Measurements from ENCODE around the gene CPZ.

The CPZ gene

GRCh38 chr4:8600686-8601085 is 8.1 kb downstream of the CPZ start:
- Histone ChIP-seq H2AK5ac (ENCODE audit: low read length) (no peak overlapping the region), H4K5ac (ENCODE audit: low read length) (no peak overlapping the region), H3K79me2 (ENCODE audit: control insufficient read depth, insufficient read depth, low read length) (peaks cover 9% of the 10 kb centered on the region), H2BK120ac (ENCODE audit: low read depth, low read length) (no peak overlapping the region), H3K18ac (ENCODE audit: low read length) (no peak overlapping the region), H4K8ac (ENCODE audit: low read depth, low read length) (no peak overlapping the region), H3K4me3 (ENCODE audit: low read length) (no peak overlapping the region), H3K4ac (ENCODE audit: low read depth, low read length) (no peak overlapping the region), H3K4me2 (ENCODE audit: low read length) (no peak overlapping the region), H3K27ac (ENCODE audit: low read depth, low read length) (no peak overlapping the region), H3K9ac (ENCODE audit: low read length) (no peak overlapping the region), H3K79me1 (ENCODE audit: low read length) (peaks cover 3% of the 10 kb centered on the region), H3K27me3 (ENCODE audit: insufficient read depth, low read length, poor library complexity) (no peaks in the 10 kb centered on the region), H2BK15ac (replicated peaks; ENCODE audit: low read depth) (no peak overlapping the region), H3K23ac (ENCODE audit: low read length) (no peak overlapping the region), H3K56ac (ENCODE audit: low read length) (no peak overlapping the region), H3K36me3 (ENCODE audit: control insufficient read depth, insufficient read depth, low read length) (peaks cover 6% of the 10 kb centered on the region), H3K4me1 (ENCODE audit: control insufficient read depth, low read depth, low read length) (no peaks in the 10 kb centered on the region), H2BK5ac (ENCODE audit: low read length) (no peak overlapping the region)
- no peak for DNase-seq
- no CpG with 5 or more reads among the region's 12 CpGs for WGBS (ENCODE audit: extremely low coverage, insufficient coverage, low lambda C conversion rate)

GRCh38 chr4:8601086-8601485 is 8.5 kb downstream of the CPZ start:
- H3K79me1 ChIP-seq (ENCODE audit: low read length): peaks cover 3% of the 10 kb centered on the region
- no peak overlapping the region for H3K27ac ChIP-seq (ENCODE audit: low read depth, low read length)
- H3K4ac ChIP-seq (ENCODE audit: low read depth, low read length): no peak overlapping the region
- H3K36me3 ChIP-seq (ENCODE audit: control insufficient read depth, insufficient read depth, low read length): peaks cover 6% of the 10 kb centered on the region
- H4K5ac ChIP-seq (ENCODE audit: low read length): no peak overlapping the region
- H3K23ac ChIP-seq (ENCODE audit: low read length): no peak overlapping the region
- H4K8ac ChIP-seq (ENCODE audit: low read depth, low read length): no peak overlapping the region
- no peaks in the 10 kb centered on the region for H3K4me1 ChIP-seq (ENCODE audit: control insufficient read depth, low read depth, low read length)
- no peak overlapping the region for H3K9ac ChIP-seq (ENCODE audit: low read length)
- H3K79me2 ChIP-seq (ENCODE audit: control insufficient read depth, insufficient read depth, low read length): peaks cover 9% of the 10 kb centered on the region
- H3K27me3 ChIP-seq (ENCODE audit: insufficient read depth, low read length, poor library complexity): no peaks in the 10 kb centered on the region
- no peak overlapping the region for H3K18ac ChIP-seq (ENCODE audit: low read length)
- DNase-seq: no peak
- H3K4me2 ChIP-seq (ENCODE audit: low read length): no peak overlapping the region
- no peak overlapping the region for H3K56ac ChIP-seq (ENCODE audit: low read length)
- no peak overlapping the region for H2BK5ac ChIP-seq (ENCODE audit: low read length)
- WGBS (ENCODE audit: extremely low coverage, insufficient coverage, low lambda C conversion rate): no CpG with 5 or more reads among the region's 23 CpGs
- no peak overlapping the region for H3K4me3 ChIP-seq (ENCODE audit: low read length)
- no peak overlapping the region for H2BK120ac ChIP-seq (ENCODE audit: low read depth, low read length)
- no peak overlapping the region for H2BK15ac ChIP-seq (replicated peaks; ENCODE audit: low read depth)
- H2AK5ac ChIP-seq (ENCODE audit: low read length): no peak overlapping the region

- Histone ChIP-seq H4K8ac (ENCODE audit: low read depth, low read length) (no peak overlapping the region), H3K27me3 (ENCODE audit: insufficient read depth, low read length, poor library complexity) (no peaks in the 10 kb centered on the region), H3K4ac (ENCODE audit: low read depth, low read length) (no peak overlapping the region), H3K27ac (ENCODE audit: low read depth, low read length) (no peak overlapping the region), H3K36me3 (ENCODE audit: control insufficient read depth, insufficient read depth, low read length) (peaks cover 6% of the 10 kb centered on the region), H3K18ac (ENCODE audit: low read length) (no peak overlapping the region), H3K79me1 (ENCODE audit: low read length) (peaks cover 3% of the 10 kb centered on the region), H2AK5ac (ENCODE audit: low read length) (no peak overlapping the region), H3K23ac (ENCODE audit: low read length) (no peak overlapping the region), H2BK120ac (ENCODE audit: low read depth, low read length) (no peak overlapping the region), H2BK5ac (ENCODE audit: low read length) (no peak overlapping the region), H3K4me1 (ENCODE audit: control insufficient read depth, low read depth, low read length) (no peaks in the 10 kb centered on the region), H2BK15ac (replicated peaks; ENCODE audit: low read depth) (no peak overlapping the region), H3K9ac (ENCODE audit: low read length) (no peak overlapping the region), H4K5ac (ENCODE audit: low read length) (no peak overlapping the region), H3K79me2 (ENCODE audit: control insufficient read depth, insufficient read depth, low read length) (peaks cover 5% of the 10 kb centered on the region), H3K4me2 (ENCODE audit: low read length) (no peak overlapping the region), H3K4me3 (ENCODE audit: low read length) (no peak overlapping the region), H3K56ac (ENCODE audit: low read length) (no peak overlapping the region)
- DNase-seq: no peak
- no CpG with 5 or more reads among the region's 10 CpGs for WGBS (ENCODE audit: extremely low coverage, insufficient coverage, low lambda C conversion rate)
Observed at GRCh38 chr4:8601556-8601955, 9.0 kb downstream of the CPZ start.

- Histone ChIP-seq H3K36me3 (ENCODE audit: control insufficient read depth, insufficient read depth, low read length) (peaks cover 6% of the 10 kb centered on the region), H4K8ac (ENCODE audit: low read depth, low read length) (no peak overlapping the region), H3K4ac (ENCODE audit: low read depth, low read length) (no peak overlapping the region), H2AK5ac (ENCODE audit: low read length) (no peak overlapping the region), H2BK15ac (replicated peaks; ENCODE audit: low read depth) (no peak overlapping the region), H3K18ac (ENCODE audit: low read length) (no peak overlapping the region), H2BK5ac (ENCODE audit: low read length) (no peak overlapping the region), H3K79me1 (ENCODE audit: low read length) (no peaks in the 10 kb centered on the region), H3K4me3 (ENCODE audit: low read length) (no peak overlapping the region), H3K9ac (ENCODE audit: low read length) (no peak overlapping the region), H3K4me1 (ENCODE audit: control insufficient read depth, low read depth, low read length) (no peaks in the 10 kb centered on the region), H3K27ac (ENCODE audit: low read depth, low read length) (no peak overlapping the region), H3K56ac (ENCODE audit: low read length) (no peak overlapping the region), H3K79me2 (ENCODE audit: control insufficient read depth, insufficient read depth, low read length) (no peaks in the 10 kb centered on the region), H3K4me2 (ENCODE audit: low read length) (no peak overlapping the region), H2BK120ac (ENCODE audit: low read depth, low read length) (no peak overlapping the region), H3K27me3 (ENCODE audit: insufficient read depth, low read length, poor library complexity) (no peaks in the 10 kb centered on the region), H4K5ac (ENCODE audit: low read length) (no peak overlapping the region), H3K23ac (ENCODE audit: low read length) (no peak overlapping the region)
- no peak for DNase-seq
- no CpG with 5 or more reads among the region's 19 CpGs for WGBS (ENCODE audit: extremely low coverage, insufficient coverage, low lambda C conversion rate)
Observed at GRCh38 chr4:8602686-8603430, 10.3 kb downstream of the CPZ start.

GRCh38 chr4:8603931-8604330 is 11.4 kb downstream of the CPZ start:
- H2AK5ac ChIP-seq (ENCODE audit: low read length): no peak overlapping the region
- no peaks in the 10 kb centered on the region for H3K4me1 ChIP-seq (ENCODE audit: control insufficient read depth, low read depth, low read length)
- H3K27ac ChIP-seq (ENCODE audit: low read depth, low read length): no peak overlapping the region
- H2BK120ac ChIP-seq (ENCODE audit: low read depth, low read length): no peak overlapping the region
- no peaks in the 10 kb centered on the region for H3K27me3 ChIP-seq (ENCODE audit: insufficient read depth, low read length, poor library complexity)
- peaks cover 6% of the 10 kb centered on the region for H3K36me3 ChIP-seq (ENCODE audit: control insufficient read depth, insufficient read depth, low read length)
- no peak overlapping the region for H3K23ac ChIP-seq (ENCODE audit: low read length)
- no peak overlapping the region for H3K18ac ChIP-seq (ENCODE audit: low read length)
- no peak overlapping the region for H2BK15ac ChIP-seq (replicated peaks; ENCODE audit: low read depth)
- H3K56ac ChIP-seq (ENCODE audit: low read length): no peak overlapping the region
- no peak overlapping the region for H4K5ac ChIP-seq (ENCODE audit: low read length)
- WGBS (ENCODE audit: extremely low coverage, insufficient coverage, low lambda C conversion rate): no CpG with 5 or more reads among the region's 22 CpGs
- H3K79me2 ChIP-seq (ENCODE audit: control insufficient read depth, insufficient read depth, low read length): no peaks in the 10 kb centered on the region
- no peak overlapping the region for H3K4ac ChIP-seq (ENCODE audit: low read depth, low read length)
- H3K9ac ChIP-seq (ENCODE audit: low read length): no peak overlapping the region
- no peaks in the 10 kb centered on the region for H3K79me1 ChIP-seq (ENCODE audit: low read length)
- no peak overlapping the region for H3K4me2 ChIP-seq (ENCODE audit: low read length)
- no peak overlapping the region for H3K4me3 ChIP-seq (ENCODE audit: low read length)
- no peak overlapping the region for H4K8ac ChIP-seq (ENCODE audit: low read depth, low read length)
- no peak overlapping the region for H2BK5ac ChIP-seq (ENCODE audit: low read length)
- DNase-seq: no peak

GRCh38 chr4:8605289-8605688 is 12.7 kb downstream of the CPZ start:
- no peak overlapping the region for H3K4me2 ChIP-seq (ENCODE audit: low read length)
- H3K23ac ChIP-seq (ENCODE audit: low read length): no peak overlapping the region
- no peaks in the 10 kb centered on the region for H3K79me2 ChIP-seq (ENCODE audit: control insufficient read depth, insufficient read depth, low read length)
- H3K4me1 ChIP-seq (ENCODE audit: control insufficient read depth, low read depth, low read length): no peaks in the 10 kb centered on the region
- no peak overlapping the region for H3K18ac ChIP-seq (ENCODE audit: low read length)
- no peak overlapping the region for H2BK5ac ChIP-seq (ENCODE audit: low read length)
- H3K4ac ChIP-seq (ENCODE audit: low read depth, low read length): no peak overlapping the region
- H3K36me3 ChIP-seq (ENCODE audit: control insufficient read depth, insufficient read depth, low read length): peaks cover 6% of the 10 kb centered on the region
- no peak overlapping the region for H4K8ac ChIP-seq (ENCODE audit: low read depth, low read length)
- H3K9ac ChIP-seq (ENCODE audit: low read length): no peak overlapping the region
- H3K79me1 ChIP-seq (ENCODE audit: low read length): no peaks in the 10 kb centered on the region
- no peak overlapping the region for H3K27ac ChIP-seq (ENCODE audit: low read depth, low read length)
- H2AK5ac ChIP-seq (ENCODE audit: low read length): no peak overlapping the region
- no peak overlapping the region for H2BK15ac ChIP-seq (replicated peaks; ENCODE audit: low read depth)
- DNase-seq: no peak
- H3K27me3 ChIP-seq (ENCODE audit: insufficient read depth, low read length, poor library complexity): no peaks in the 10 kb centered on the region
- H4K5ac ChIP-seq (ENCODE audit: low read length): no peak overlapping the region
- H3K4me3 ChIP-seq (ENCODE audit: low read length): no peak overlapping the region
- H3K56ac ChIP-seq (ENCODE audit: low read length): no peak overlapping the region
- 100% methylated on average over 1 of the region's 1 CpG for WGBS (ENCODE audit: extremely low coverage, insufficient coverage, low lambda C conversion rate)
- H2BK120ac ChIP-seq (ENCODE audit: low read depth, low read length): no peak overlapping the region
